Panc1 (cell line): ENCODE data around the gene TJAP1. TPM values are rescaled to one million over a fixed set of nuclear protein-coding genes. Genes with fewer than 3 reads are reported as not detected.

Experiments
- ATAC-seq: fragments of 200-7000 bp; cut with Tn5 transposase; 2 replicates; pipeline ENCODE4 v1.9.1; 2020; ENCODE audit warnings: mild to moderate bottlenecking, moderate library complexity
- BruUV-seq: library from RNA; stranded (reverse); fragments of 400-500 nt; replicated peaks from 2 replicates; lab custom pipeline; 2021; lab: Mats Ljungman, UMichigan
- CTCF ChIA-PET: fragments of 300-600 bp; sonication (Branson Sonifier 250); formaldehyde crosslinking; loops from one replicate; lab custom pipeline; 2022; ENCODE audit warnings: antibody characterized with exemption; lab: Charles Lee
- POLR2A ChIA-PET: fragments of 300-600 bp; sonication (Branson Sonifier 250); formaldehyde crosslinking; loops from one replicate; lab custom pipeline; 2022; ENCODE audit warnings: antibody characterized with exemption; lab: Charles Lee
- DNase-seq: peaks from one replicate; pipeline ENCODE4 v3.0.0-alpha.2; 2010; ENCODE audit warnings: low read depth, low spot score
- H3K27ac ChIP-seq: 2 replicates; pipeline ENCODE4 v1.5.1; 2011; ENCODE audit warnings: mild to moderate bottlenecking, low read length, inconsistent platforms
- H3K27me3 ChIP-seq: fragments of 200-500 bp; sonication (Bioruptor generic); 2 replicates; pipeline ENCODE4 v1.6.0; 2014; ENCODE audit warnings: low read length, inconsistent platforms; ENCODE audit not compliant: control insufficient read depth, insufficient read depth
- H3K36me3 ChIP-seq: fragments of 200-500 bp; sonication (Bioruptor generic); 2 replicates; pipeline ENCODE4 v1.5.1; 2014; ENCODE audit warnings: inconsistent platforms, mild to moderate bottlenecking, low read length, moderate library complexity; ENCODE audit not compliant: control insufficient read depth, insufficient read depth
- H3K4me1 ChIP-seq: 2 replicates; pipeline ENCODE4 v1.5.1; 2011; ENCODE audit warnings: inconsistent platforms, mild to moderate bottlenecking, low read length, moderate library complexity; ENCODE audit not compliant: control insufficient read depth, insufficient read depth
- H3K4me3 ChIP-seq, 2 experiments: 2 replicates each; pipeline ENCODE4 v1.5.1; 2011 to 2012; ENCODE audit warnings: low read depth in 2 of 2, low read length in 2 of 2, mild to moderate bottlenecking in 2 of 2, inconsistent platforms in 1 of 2, moderate library complexity in 1 of 2
- H3K9me3 ChIP-seq: fragments of 200-500 bp; sonication (Bioruptor generic); 2 replicates; pipeline ENCODE4 v1.5.1; 2014; ENCODE audit warnings: low read depth, mild to moderate bottlenecking, inconsistent platforms, low read length, moderate library complexity; ENCODE audit not compliant: control insufficient read depth, insufficient read depth
- CTCF ChIP-seq: fragments of 450-650 bp; IDR thresholded peaks from 2 replicates; pipeline ENCODE4 v1.5.1; 2017; ENCODE audit warnings: mild to moderate bottlenecking
- POLR2AphosphoS5 ChIP-seq: IDR thresholded peaks from 2 replicates; pipeline ENCODE4 v1.6.1; 2012; ENCODE audit warnings: mild to moderate bottlenecking, low read depth, low read length, moderate library complexity
- SIN3A ChIP-seq: IDR thresholded peaks from 2 replicates; pipeline ENCODE4 v1.6.1; 2012; ENCODE audit warnings: low read depth, mild to moderate bottlenecking, low read length, moderate library complexity, borderline replicate concordance; ENCODE audit not compliant: insufficient read depth
- TCF7L2 ChIP-seq: IDR thresholded peaks from 2 replicates; pipeline ENCODE4 v1.6.1; 2011; ENCODE audit warnings: mild to moderate bottlenecking, low read depth, low read length, inconsistent platforms
- in situ Hi-C: cut with HindIII; loops from 2 replicates; pipeline ENCODE4 v1.10.0; 2016; ENCODE audit warnings: low sequenced_read_pairs, low pct_unique_long_range_greater_than_20kb
- intact Hi-C: fragments of 100-400 bp; cut with micrococcal nuclease; formaldehyde crosslinking; loops from one replicate; pipeline ENCODE4 v1.10.0; 2022; ENCODE audit not compliant: unreplicated experiment
- total RNA-seq: library from RNA; stranded (reverse); gene quantifications from one replicate; pipeline ENCODE4 v1.2.1, GENCODE V29; 2021; ENCODE audit not compliant: unreplicated experiment
- TF ChIP-seq, protein P1 (sequence below), 2 experiments: IDR thresholded peaks; 2 replicates each; pipeline ENCODE4 v1.6.1; 2011 to 2012; ENCODE audit warnings: low read depth in 2 of 2, control low read depth in 1 of 2, low read length in 1 of 2, mild to moderate bottlenecking in 1 of 2, moderate library complexity in 1 of 2; ENCODE audit not compliant: insufficient read depth in 1 of 2

The TJAP1 gene
- total RNA-seq, 1 experiment from 2014 or later: 42.7 TPM

DNA sequence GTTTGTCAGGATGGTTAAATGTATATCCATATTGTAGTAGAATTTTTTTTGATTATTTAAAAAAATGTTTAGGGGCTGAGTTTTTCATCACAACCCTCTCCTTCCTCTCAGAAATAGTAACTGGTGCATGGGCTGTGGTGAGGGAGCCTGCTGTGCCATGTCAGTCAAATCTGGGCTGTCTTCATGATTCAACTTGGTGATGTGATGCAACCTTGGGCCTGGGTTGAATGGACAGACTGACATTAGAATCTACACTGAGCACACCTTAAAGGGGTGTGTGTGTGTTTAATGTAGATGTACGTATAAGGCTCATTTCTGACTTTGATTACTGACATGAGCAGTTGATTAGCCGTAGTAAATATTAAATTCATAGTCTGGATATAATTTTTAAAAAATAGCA is 3.7 kb downstream of the TJAP1 start:
- intact Hi-C loops (no loop called here), in situ Hi-C loops (no loop called here)
- ChIA-PET CTCF (interaction anchor here (0.6 kb wide), 1 partner anchor 87 kb away, joined by 6 read pairs; no protein-coding TSS in a partner anchor), POLR2A (no interaction called here)
- H3K27me3 ChIP-seq: no peaks in the 10 kb centered on the region
- H3K4me3 ChIP-seq: no peak overlapping the region
- DNase-seq (no peak), ATAC-seq (no peak)
- BruUV-seq: no TSS peak
- TF ChIP-seq POLR2AphosphoS5: no peak
- TF ChIP-seq, protein P1, sequence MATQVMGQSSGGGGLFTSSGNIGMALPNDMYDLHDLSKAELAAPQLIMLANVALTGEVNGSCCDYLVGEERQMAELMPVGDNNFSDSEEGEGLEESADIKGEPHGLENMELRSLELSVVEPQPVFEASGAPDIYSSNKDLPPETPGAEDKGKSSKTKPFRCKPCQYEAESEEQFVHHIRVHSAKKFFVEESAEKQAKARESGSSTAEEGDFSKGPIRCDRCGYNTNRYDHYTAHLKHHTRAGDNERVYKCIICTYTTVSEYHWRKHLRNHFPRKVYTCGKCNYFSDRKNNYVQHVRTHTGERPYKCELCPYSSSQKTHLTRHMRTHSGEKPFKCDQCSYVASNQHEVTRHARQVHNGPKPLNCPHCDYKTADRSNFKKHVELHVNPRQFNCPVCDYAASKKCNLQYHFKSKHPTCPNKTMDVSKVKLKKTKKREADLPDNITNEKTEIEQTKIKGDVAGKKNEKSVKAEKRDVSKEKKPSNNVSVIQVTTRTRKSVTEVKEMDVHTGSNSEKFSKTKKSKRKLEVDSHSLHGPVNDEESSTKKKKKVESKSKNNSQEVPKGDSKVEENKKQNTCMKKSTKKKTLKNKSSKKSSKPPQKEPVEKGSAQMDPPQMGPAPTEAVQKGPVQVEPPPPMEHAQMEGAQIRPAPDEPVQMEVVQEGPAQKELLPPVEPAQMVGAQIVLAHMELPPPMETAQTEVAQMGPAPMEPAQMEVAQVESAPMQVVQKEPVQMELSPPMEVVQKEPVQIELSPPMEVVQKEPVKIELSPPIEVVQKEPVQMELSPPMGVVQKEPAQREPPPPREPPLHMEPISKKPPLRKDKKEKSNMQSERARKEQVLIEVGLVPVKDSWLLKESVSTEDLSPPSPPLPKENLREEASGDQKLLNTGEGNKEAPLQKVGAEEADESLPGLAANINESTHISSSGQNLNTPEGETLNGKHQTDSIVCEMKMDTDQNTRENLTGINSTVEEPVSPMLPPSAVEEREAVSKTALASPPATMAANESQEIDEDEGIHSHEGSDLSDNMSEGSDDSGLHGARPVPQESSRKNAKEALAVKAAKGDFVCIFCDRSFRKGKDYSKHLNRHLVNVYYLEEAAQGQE (IDR thresholded peaks at IDR 0.05; ENCODE audit: insufficient read depth in 1 of 2, low read depth in 2 of 2, low read length in 1 of 2): no peak
- TF ChIP-seq CTCF: no peak
- TF ChIP-seq SIN3A: no peak
- TF ChIP-seq TCF7L2: no peak
- peaks cover 13% of the 10 kb centered on the region for H3K4me1 ChIP-seq
- H3K36me3 ChIP-seq: no peaks in the 10 kb centered on the region
- H3K27ac ChIP-seq: peak overlapping the region; percentile 5; the same call in 1 of the 2 replicates
- H3K9me3 ChIP-seq: no peaks in the 10 kb centered on the region

DNA sequence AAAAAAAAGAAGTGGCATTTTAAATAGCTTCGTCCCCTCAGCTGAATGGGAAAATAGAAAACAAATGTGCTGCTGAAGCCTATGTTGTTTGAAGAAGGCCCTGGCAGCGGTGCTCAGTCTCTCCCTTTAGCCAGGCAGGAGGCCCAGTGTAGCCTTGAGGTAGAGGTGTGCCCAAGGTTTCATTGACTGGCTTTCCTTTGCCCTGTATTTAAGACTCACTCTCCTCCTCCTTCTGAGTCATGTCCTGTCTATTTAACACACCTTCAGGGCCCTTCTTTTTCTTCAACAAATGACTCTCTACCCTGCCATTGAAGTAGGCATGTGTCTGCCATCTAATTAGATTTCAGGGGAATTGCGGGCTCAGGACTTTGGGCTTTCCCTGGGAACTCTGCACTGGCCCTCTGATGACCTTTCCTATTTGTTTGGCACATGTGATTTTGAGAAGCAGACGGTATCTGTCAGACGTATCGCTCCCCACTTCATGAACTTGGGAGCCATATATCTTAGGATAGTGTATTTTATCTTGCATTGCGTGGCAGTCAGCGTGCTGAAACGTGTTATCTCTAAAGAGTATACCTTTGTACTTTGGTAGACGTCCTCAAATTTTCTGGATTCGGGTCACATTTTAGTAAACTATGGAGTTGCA is 4.3 kb downstream of the TJAP1 start:
- H3K27ac ChIP-seq: no peak overlapping the region
- ChIA-PET CTCF (interaction anchor here (0.6 kb wide), 1 partner anchor 87 kb away, joined by 6 read pairs; no protein-coding TSS in a partner anchor), POLR2A (no interaction called here)
- intact Hi-C loops (no loop called here), in situ Hi-C loops (no loop called here)
- ATAC-seq: no peak
- peaks cover 13% of the 10 kb centered on the region for H3K4me1 ChIP-seq
- H3K36me3 ChIP-seq: no peaks in the 10 kb centered on the region
- TF ChIP-seq SIN3A (no peak), CTCF (no peak), POLR2AphosphoS5 (no peak), TCF7L2 (no peak)
- no peak for DNase-seq
- H3K4me3 ChIP-seq: no peak overlapping the region
- TSS peak; percentile 10 for BruUV-seq
- no peaks in the 10 kb centered on the region for H3K27me3 ChIP-seq
- H3K9me3 ChIP-seq: no peaks in the 10 kb centered on the region
